GM12878 (cell line): ENCODE data around the gene DMRTC2.

Source experiments
- EZH2 ChIP-seq: IDR thresholded peaks from 2 replicates; pipeline ENCODE4 v1.6.1; 2012; ENCODE audit warnings: low read depth, mild to moderate bottlenecking, control low read depth, inconsistent platforms, low read length, borderline replicate concordance; ENCODE audit not compliant: control insufficient read depth
- FOS ChIP-seq: IDR thresholded peaks from 3 replicates; pipeline ENCODE4 v1.6.1; 2011; ENCODE audit warnings: borderline replicate concordance; ENCODE audit not compliant: insufficient read length; ENCODE audit errors: extremely low read depth
- HDAC2 ChIP-seq: fragments of 200-600 bp; sonication (generic); IDR thresholded peaks from 2 replicates; pipeline ENCODE4 v1.6.1; 2017
- JUNB ChIP-seq: IDR thresholded peaks from 2 replicates; pipeline ENCODE4 v1.6.1; 2016; ENCODE audit warnings: antibody characterized with exemption, mild to moderate bottlenecking
- NFIC ChIP-seq: IDR thresholded peaks from 2 replicates; pipeline ENCODE4 v1.6.1; 2012; ENCODE audit warnings: low read depth, mild to moderate bottlenecking, inconsistent platforms, low read length, moderate library complexity
- NR2C2 ChIP-seq: IDR thresholded peaks from 2 replicates; pipeline ENCODE4 v1.6.1; 2011; ENCODE audit warnings: borderline replicate concordance, low read depth; ENCODE audit not compliant: control insufficient read depth, insufficient read length
- POLR2AphosphoS5 ChIP-seq: IDR thresholded peaks from 2 replicates; pipeline ENCODE4 v1.6.1; 2011; ENCODE audit warnings: mild to moderate bottlenecking, low read length, inconsistent platforms
- STAT1 ChIP-seq: fragments of 450-650 bp; conservative IDR thresholded peaks from 2 replicates; pipeline ENCODE4 v1.6.1; 2014; ENCODE audit warnings: antibody characterized with exemption, mild to moderate bottlenecking
- TF ChIP-seq, protein P1 (sequence below): IDR thresholded peaks from 2 replicates; pipeline ENCODE4 v1.6.1; 2012; ENCODE audit warnings: low read length, inconsistent platforms
- TF ChIP-seq, protein P2 (sequence below), 3 experiments: IDR thresholded peaks in 2 of 3; conservative IDR thresholded peaks in 1 of 3; 2 replicates each; pipeline ENCODE4 v1.5.1; 2011; ENCODE audit warnings: low read depth in 3 of 3, low read length in 3 of 3, mild to moderate bottlenecking in 3 of 3, control low read depth in 2 of 3, moderate library complexity in 2 of 3, inconsistent platforms in 1 of 3, mixed read lengths in 1 of 3; ENCODE audit not compliant: control insufficient read depth in 2 of 3, insufficient read depth in 1 of 3; ENCODE audit errors: extremely low read depth in 1 of 3
- TF ChIP-seq, protein P3 (sequence below): fragments of 450-650 bp; IDR thresholded peaks from 2 replicates; pipeline ENCODE4 v1.6.1; 2017; ENCODE audit warnings: mild to moderate bottlenecking

DNA sequence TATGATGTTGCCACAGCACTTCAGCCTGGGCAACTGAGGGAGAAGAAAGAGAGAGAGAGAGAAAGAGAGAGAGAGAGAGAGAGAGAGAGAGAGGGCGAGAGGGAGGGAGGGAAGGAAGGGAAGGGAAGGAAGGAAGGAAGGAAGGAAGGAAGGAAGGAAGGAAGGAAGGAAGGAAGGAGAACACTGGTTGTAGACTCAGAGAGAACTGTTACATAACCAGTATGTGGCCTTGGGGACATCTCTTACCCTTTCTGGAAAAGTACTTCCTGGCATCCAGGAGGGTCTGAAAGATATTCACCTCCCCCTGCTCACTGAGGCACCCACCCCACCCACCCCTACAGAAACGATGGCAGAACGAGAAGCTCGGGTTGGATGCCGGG is 35.5 kb downstream of the DMRTC2 start:
- TF ChIP-seq HDAC2 (no peak), POLR2AphosphoS5 (no peak), FOS (no peak), EZH2 (no peak), STAT1 (no peak), NR2C2 (no peak), JUNB (no peak), NFIC (no peak)
- TF ChIP-seq, protein P1, sequence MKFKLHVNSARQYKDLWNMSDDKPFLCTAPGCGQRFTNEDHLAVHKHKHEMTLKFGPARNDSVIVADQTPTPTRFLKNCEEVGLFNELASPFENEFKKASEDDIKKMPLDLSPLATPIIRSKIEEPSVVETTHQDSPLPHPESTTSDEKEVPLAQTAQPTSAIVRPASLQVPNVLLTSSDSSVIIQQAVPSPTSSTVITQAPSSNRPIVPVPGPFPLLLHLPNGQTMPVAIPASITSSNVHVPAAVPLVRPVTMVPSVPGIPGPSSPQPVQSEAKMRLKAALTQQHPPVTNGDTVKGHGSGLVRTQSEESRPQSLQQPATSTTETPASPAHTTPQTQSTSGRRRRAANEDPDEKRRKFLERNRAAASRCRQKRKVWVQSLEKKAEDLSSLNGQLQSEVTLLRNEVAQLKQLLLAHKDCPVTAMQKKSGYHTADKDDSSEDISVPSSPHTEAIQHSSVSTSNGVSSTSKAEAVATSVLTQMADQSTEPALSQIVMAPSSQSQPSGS: no peak
- TF ChIP-seq, protein P2, sequence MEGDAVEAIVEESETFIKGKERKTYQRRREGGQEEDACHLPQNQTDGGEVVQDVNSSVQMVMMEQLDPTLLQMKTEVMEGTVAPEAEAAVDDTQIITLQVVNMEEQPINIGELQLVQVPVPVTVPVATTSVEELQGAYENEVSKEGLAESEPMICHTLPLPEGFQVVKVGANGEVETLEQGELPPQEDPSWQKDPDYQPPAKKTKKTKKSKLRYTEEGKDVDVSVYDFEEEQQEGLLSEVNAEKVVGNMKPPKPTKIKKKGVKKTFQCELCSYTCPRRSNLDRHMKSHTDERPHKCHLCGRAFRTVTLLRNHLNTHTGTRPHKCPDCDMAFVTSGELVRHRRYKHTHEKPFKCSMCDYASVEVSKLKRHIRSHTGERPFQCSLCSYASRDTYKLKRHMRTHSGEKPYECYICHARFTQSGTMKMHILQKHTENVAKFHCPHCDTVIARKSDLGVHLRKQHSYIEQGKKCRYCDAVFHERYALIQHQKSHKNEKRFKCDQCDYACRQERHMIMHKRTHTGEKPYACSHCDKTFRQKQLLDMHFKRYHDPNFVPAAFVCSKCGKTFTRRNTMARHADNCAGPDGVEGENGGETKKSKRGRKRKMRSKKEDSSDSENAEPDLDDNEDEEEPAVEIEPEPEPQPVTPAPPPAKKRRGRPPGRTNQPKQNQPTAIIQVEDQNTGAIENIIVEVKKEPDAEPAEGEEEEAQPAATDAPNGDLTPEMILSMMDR (IDR thresholded peaks at IDR 0.05 in 2 of 3, conservative IDR thresholded peaks at IDR 0.05 in 1 of 3; ENCODE audit: control insufficient read depth in 2 of 3, extremely low read depth in 1 of 3, insufficient read depth in 1 of 3, low read depth in 3 of 3, low read length in 3 of 3): no peak
- TF ChIP-seq, protein P3, sequence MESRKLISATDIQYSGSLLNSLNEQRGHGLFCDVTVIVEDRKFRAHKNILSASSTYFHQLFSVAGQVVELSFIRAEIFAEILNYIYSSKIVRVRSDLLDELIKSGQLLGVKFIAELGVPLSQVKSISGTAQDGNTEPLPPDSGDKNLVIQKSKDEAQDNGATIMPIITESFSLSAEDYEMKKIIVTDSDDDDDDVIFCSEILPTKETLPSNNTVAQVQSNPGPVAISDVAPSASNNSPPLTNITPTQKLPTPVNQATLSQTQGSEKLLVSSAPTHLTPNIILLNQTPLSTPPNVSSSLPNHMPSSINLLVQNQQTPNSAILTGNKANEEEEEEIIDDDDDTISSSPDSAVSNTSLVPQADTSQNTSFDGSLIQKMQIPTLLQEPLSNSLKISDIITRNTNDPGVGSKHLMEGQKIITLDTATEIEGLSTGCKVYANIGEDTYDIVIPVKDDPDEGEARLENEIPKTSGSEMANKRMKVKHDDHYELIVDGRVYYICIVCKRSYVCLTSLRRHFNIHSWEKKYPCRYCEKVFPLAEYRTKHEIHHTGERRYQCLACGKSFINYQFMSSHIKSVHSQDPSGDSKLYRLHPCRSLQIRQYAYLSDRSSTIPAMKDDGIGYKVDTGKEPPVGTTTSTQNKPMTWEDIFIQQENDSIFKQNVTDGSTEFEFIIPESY: no peak
